Neuron (in vitro differentiated cells): ENCODE data around the gene PI4KA.
"Not testable (repeated sequence)": the region's sequence is repeated elsewhere in the genome, so short reads cannot be mapped to it uniquely, and the experiment has no call there.

Experiments used
- H2AFZ ChIP-seq: one replicate; pipeline ENCODE4 v1.6.1; 2013; ENCODE audit warnings: low read depth, mild to moderate bottlenecking, inconsistent platforms, low read length, moderate library complexity
- H3K27me3 ChIP-seq: one replicate; pipeline ENCODE4 v1.6.1; 2013; ENCODE audit warnings: low read length; ENCODE audit not compliant: insufficient read depth
- H3K36me3 ChIP-seq: one replicate; pipeline ENCODE4 v1.6.1; 2013; ENCODE audit warnings: low read length; ENCODE audit not compliant: insufficient read depth
- H3K4me1 ChIP-seq: one replicate; pipeline ENCODE4 v1.6.1; 2013; ENCODE audit warnings: low read length; ENCODE audit not compliant: insufficient read depth
- H3K4me3 ChIP-seq: 2 replicates; pipeline ENCODE4 v1.5.1; 2013; ENCODE audit warnings: mild to moderate bottlenecking, low read length, moderate library complexity
- H3K9me3 ChIP-seq: one replicate; pipeline ENCODE4 v1.6.1; 2013; ENCODE audit warnings: low read length

The PI4KA gene

DNA sequence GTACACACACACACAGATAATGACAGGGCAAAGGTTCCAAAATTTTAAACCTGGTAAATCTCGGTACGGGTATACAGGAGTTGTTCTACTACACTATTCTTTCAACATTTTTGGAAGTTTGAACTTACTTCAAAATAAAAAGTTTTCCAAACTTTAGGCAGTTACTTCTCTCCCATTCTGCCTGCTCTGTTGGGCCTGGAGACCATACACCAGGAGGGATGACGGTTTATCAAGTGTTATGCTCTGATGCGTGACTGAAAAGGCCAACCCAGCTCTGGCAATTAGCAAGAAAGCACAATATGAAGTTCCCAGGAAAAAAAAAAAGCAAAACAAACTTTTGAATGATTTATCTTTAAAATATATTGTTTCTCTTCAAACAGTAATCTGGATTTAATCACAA lies 83.7 kb downstream of the PI4KA start:
- Histone ChIP-seq H2AFZ (no peak overlapping the region), H3K4me3 (no peak overlapping the region), H3K9me3 (no peaks in the 10 kb centered on the region), H3K27me3 (no peaks in the 10 kb centered on the region), H3K4me1 (peaks cover 6% of the 10 kb centered on the region), H3K36me3 (peaks cover 11% of the 10 kb centered on the region)

DNA sequence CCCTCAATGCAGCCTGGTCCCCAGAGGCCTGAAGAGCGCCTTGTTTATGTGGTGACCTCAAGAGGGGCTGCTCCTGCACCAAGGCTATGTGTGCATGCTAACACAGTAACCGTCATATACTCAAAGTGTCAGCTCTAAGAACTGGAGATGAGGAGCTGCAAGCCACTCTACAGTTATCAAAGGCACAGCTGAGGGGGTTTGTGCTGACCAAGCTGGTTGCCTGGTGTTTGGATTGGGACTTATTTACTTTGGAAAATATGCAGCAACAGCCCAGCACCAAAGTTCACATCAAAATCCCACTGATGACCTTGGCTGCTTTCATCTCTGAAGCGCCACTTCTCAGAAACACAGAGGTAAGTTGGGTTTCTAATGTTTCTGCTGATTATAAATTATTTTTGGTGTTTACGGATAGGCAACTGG lies 84.8 kb downstream of the PI4KA start, which contains the start of gene SERPIND1:
Gene SERPIND1, plus strand, starts transcription at position 321 of the 420 bp plus-strand sequence. CDS start 5,200 bp downstream, outside the sequence.
- H3K4me3 ChIP-seq: no peak within 1 kb of the TSS
- H3K27me3 ChIP-seq: no peaks in the 10 kb centered on the region
- H3K9me3 ChIP-seq: no peaks in the 10 kb centered on the region
- no peak within 1 kb of the TSS for H2AFZ ChIP-seq
- H3K4me1 ChIP-seq: peaks cover 6% of the 10 kb centered on the region
- H3K36me3 ChIP-seq: peaks cover 3% of the 10 kb centered on the region

DNA sequence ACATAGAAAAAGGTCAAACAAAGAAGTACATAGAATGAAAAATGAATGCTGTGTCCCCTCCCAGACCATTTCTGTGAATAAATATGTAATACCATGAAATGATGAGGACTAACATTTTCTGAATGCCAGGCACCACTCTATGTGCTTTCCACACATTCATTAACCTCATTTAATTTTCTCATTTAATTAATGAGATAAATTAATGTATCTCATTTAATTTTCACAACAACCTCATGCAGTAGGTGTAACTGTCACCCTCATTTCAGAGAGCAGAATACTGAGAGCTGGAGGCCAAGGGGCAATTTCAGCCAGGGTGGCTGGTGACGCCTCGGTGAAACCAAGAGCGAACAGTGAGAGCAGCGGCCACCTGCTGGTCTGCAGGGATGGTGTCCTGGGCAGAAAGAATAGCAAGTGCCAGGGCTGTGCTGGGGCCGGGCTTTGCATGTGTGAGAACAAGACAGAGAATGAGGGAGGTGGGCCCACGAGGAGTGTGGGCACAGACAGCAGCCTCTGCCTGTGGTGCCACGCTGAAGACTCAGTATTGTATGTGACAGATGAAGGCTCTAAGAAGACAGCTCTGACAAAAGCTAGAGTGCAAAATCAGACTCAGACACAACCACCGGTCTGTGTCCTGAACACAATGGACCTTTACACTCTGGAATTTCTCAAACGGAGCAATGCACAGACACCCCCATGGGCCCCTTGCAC lies 86.5 kb downstream of the PI4KA start:
- H3K4me3 ChIP-seq: no peak overlapping the region
- H3K27me3 ChIP-seq: no peaks in the 10 kb centered on the region
- peaks cover 6% of the 10 kb centered on the region for H3K4me1 ChIP-seq
- no peaks in the 10 kb centered on the region for H3K9me3 ChIP-seq
- peaks cover 5% of the 10 kb centered on the region for H3K36me3 ChIP-seq
- H2AFZ ChIP-seq: no peak overlapping the region

DNA sequence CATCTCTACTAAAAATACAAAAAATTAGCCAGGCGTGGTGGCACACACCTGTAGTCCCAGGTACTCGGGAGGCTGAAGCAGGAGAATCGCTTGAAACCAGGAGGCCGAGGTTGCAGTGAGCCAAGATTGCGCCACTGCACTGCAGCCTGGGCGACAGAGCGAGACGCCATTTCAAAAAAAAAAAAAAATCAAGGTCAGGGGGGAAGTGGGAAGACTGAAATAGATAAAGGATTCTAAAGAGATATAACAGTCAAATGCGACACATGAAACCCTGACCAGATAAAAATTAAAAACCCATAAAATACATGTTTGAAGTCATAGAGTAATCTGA lies 89.2 kb downstream of the PI4KA start:
- not testable (repeated sequence) for H2AFZ ChIP-seq, H3K4me3 ChIP-seq
- peaks cover 17% of the 10 kb centered on the region for H3K36me3 ChIP-seq

DNA sequence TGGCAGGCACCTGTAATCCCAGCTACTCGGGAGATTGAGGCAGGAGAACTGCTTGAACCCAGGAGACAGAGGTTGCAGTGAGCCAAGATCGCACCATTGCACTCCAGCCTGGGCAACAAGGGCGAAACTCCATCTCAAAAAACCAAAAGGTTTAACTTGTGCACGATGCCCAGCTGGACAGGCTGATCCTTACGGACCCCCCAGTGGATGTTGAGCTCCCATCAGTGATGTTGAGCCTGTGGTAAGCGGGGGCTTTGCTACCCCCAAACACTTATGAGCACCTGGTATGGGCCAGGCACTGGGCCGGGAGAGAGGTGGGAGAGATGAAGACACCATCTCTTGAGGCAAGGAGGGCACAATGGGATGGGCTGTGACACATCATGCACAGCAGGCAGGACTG lies 92.1 kb downstream of the PI4KA start:
- peaks cover 32% of the 10 kb centered on the region for H3K36me3 ChIP-seq
- no peak overlapping the region for H3K4me3 ChIP-seq
- no peaks in the 10 kb centered on the region for H3K9me3 ChIP-seq
- H3K27me3 ChIP-seq: no peaks in the 10 kb centered on the region
- H2AFZ ChIP-seq: no peak overlapping the region
- no peaks in the 10 kb centered on the region for H3K4me1 ChIP-seq

More for the DNA sequence above, 89.2 kb downstream of the PI4KA start:
- not testable (repeated sequence) for H3K4me1 ChIP-seq, H3K9me3 ChIP-seq, H3K27me3 ChIP-seq

DNA sequence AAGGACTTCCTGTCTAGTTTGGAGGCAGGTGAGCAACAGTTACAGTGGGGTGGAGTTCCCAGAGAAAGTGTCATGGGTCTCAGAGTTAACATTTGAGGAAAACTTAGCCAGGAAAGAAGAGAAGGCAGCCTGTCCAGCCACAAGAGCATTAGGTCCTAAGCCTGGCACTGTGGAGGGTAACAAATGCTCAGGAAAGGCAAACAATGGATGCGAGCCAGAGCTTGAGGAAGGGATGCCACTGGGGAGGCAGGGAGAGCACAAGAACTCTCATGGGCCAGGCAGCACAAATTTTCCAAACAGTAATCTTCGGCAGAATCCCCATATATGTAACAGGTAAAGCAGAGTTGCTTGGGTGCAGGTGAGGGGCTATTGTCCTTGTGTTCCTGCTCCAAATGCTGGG lies 92.7 kb downstream of the PI4KA start:
- Histone ChIP-seq H3K9me3 (no peaks in the 10 kb centered on the region), H3K4me3 (no peak overlapping the region), H3K27me3 (no peaks in the 10 kb centered on the region)

DNA sequence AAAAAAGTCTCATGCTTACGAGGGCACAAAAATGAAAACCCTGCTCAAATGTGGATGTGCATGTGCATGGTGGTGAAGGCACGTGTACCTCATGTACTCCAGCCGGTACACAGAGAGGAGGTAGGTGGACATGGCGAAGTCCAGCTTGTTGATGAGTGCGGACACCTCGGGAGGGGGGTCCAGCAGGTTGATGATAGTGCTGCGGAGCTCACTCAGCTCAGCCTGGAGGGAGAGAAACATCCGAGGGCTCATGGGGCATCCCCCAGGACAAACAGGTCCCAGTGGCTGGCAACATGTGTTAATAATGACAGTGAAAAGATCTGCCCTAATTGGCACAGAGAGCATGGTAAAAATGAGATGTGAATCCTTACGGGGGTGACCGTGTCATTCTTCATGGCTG lies 93.9 kb downstream of the PI4KA start:
- Histone ChIP-seq H2AFZ (no peak overlapping the region), H3K4me3 (no peak overlapping the region), H3K9me3 (no peaks in the 10 kb centered on the region), H3K27me3 (no peaks in the 10 kb centered on the region), H3K36me3 (peaks cover 43% of the 10 kb centered on the region), H3K4me1 (no peaks in the 10 kb centered on the region)

More for the DNA sequence above, 92.7 kb downstream of the PI4KA start:
- H3K36me3 ChIP-seq: peaks cover 37% of the 10 kb centered on the region
- no peak overlapping the region for H2AFZ ChIP-seq
- H3K4me1 ChIP-seq: no peaks in the 10 kb centered on the region

DNA sequence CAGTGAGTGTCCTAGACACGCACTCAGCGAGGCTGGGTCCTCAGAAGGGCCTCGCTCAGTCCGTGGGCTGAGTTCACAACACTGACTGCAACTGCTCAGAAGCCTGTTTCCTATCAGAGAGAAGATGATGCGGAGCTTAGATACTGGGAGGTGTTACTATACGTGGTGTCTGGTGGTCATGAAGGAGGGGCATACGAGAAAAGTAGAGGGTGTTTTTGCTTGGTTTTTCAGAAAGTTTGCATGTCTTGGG lies 94.2 kb downstream of the PI4KA start:
- Histone ChIP-seq H2AFZ (no peak overlapping the region), H3K4me1 (no peaks in the 10 kb centered on the region), H3K27me3 (no peaks in the 10 kb centered on the region), H3K9me3 (no peaks in the 10 kb centered on the region), H3K4me3 (no peak overlapping the region), H3K36me3 (peaks cover 43% of the 10 kb centered on the region)

DNA sequence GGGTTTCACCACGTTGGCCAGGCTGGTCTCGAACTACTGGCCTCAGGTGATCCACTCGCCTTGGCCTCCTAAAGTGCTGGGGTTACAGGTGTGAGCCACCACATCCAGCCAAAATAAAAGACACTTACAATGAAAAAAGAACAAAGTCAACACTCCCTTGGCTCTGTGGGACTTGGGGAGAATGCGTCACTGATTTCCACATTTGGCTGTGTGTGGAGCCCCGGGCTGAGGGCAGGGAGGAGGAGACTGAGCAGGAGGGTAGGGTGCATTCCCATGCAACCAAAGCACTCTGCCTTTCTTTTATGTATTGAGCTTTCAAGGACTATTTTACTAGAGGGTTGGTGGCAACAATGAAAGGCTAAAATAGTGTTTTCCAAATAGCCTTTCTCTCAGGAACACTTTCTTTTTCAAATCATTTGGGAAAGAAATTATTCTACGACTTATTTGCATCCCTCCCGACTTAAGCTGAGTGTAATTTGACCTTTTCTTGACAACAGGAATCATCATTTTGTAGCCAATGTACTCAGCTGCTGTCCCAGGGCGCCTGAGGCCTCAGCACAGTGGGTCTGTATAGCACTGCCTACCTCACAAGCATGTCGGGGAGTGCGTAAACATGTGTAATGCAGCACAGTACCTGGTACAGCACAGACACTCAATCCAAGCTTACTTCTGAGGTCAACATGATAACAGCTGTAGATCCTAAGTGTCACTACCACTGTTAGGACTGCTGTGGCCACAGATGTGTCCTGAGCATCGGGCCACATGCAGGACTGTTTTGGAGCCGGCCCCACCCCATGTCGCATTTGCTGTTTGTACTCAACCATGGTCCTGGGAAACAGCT lies 94.8 kb downstream of the PI4KA start:
- H2AFZ ChIP-seq: no peak overlapping the region
- H3K27me3 ChIP-seq: no peaks in the 10 kb centered on the region
- no peaks in the 10 kb centered on the region for H3K9me3 ChIP-seq
- no peaks in the 10 kb centered on the region for H3K4me1 ChIP-seq
- no peak overlapping the region for H3K4me3 ChIP-seq
- H3K36me3 ChIP-seq: peaks cover 45% of the 10 kb centered on the region

DNA sequence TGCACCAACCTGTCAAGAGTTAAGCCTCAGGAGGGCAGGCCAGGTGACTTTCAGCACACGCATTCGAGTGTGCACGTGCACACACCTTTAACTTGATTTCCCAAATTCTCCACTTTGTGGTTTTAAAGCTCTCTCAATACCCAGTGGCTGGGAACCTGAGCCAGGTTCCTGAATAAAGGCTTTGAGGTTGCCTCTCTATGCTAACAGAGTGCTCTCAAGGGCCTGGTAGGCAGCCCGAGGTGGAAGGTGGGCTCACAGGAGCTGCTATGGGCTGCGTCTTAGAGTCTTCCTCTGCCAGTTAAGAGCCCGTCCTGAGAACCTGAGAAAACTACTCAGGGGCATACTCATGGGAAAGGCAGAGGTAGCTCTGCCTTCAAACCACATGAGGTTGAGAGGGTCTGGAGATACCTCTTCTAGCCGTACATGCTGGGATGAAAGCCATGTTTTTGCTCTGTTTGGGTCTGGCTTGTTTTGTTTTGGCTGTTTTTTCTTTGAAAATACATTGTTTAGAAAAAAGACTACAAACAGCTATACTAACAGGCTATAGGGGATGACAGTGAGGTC lies 96.3 kb downstream of the PI4KA start:
- H3K27me3 ChIP-seq: no peaks in the 10 kb centered on the region
- H3K9me3 ChIP-seq: no peaks in the 10 kb centered on the region
- no peak overlapping the region for H2AFZ ChIP-seq
- no peak overlapping the region for H3K4me3 ChIP-seq
- H3K4me1 ChIP-seq: no peaks in the 10 kb centered on the region
- peaks cover 48% of the 10 kb centered on the region for H3K36me3 ChIP-seq

DNA sequence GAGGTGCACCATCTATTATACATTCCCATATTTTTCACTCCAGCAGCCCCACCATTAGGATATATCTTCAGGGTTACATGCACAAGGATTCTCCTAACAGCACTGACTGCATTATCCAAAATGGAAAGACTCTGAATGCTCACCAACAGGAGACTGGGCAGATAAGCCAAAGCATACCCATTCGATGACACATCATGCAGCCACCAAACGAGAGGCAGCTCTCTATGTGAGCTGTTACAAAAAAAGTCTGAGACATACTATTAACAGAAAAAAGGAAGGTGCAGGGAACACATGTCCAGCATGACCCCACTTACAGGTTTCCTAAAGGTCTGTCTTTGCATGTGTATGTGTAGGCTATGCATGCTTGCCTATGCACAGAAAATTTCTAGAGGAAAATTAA lies 97.1 kb downstream of the PI4KA start:
- Histone ChIP-seq H3K27me3 (no peaks in the 10 kb centered on the region), H3K4me1 (no peaks in the 10 kb centered on the region), H2AFZ (no peak overlapping the region), H3K36me3 (peaks cover 50% of the 10 kb centered on the region), H3K9me3 (no peaks in the 10 kb centered on the region), H3K4me3 (no peak overlapping the region)

DNA sequence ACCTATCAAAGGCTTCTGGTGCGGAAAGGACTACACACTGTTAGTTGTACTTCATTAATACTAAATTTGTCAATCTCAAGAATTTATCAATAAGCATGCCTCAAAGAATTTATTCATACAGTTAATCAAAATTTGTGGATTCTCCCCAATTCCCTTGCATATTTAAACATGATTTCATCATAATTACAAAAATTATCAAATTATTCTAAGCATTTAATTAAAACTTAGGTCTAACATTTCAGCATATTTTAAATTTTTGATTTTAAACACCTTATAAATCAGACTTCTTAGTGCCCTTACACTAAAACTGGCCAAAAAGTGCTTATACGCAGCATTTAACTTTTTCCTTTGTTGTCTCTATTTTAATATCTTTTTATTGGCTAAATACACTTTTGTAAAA lies 98.5 kb downstream of the PI4KA start:
- Histone ChIP-seq H3K4me1 (no peaks in the 10 kb centered on the region), H3K27me3 (no peaks in the 10 kb centered on the region), H2AFZ (no peak overlapping the region), H3K9me3 (no peaks in the 10 kb centered on the region), H3K4me3 (no peak overlapping the region), H3K36me3 (peaks cover 42% of the 10 kb centered on the region)

DNA sequence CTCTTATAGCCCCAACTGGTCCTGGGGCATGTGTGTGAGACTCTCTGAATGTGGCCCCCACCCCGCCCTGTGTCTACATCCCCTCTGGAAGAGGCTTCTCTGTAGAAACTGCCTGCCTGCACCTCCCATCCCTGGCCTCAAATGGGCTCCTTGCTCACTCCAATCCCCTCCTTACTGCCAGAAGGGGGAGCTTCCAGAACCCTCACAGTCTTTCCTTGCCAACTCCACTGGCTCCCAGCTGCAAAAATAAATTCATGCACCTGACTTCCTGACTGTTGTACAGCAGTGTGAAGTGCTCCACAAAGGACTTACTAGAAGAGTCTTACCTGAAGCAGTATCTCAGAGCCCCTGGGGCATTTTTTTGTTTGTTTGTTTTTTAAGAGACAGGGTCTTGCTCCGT lies 99.9 kb downstream of the PI4KA start:
- Histone ChIP-seq H3K36me3 (peaks cover 30% of the 10 kb centered on the region), H3K4me3 (no peak overlapping the region)

More for the DNA sequence above, 99.9 kb downstream of the PI4KA start:
- no peaks in the 10 kb centered on the region for H3K4me1 ChIP-seq
- H3K9me3 ChIP-seq: no peaks in the 10 kb centered on the region
- H3K27me3 ChIP-seq: no peaks in the 10 kb centered on the region
- no peak overlapping the region for H2AFZ ChIP-seq
